ENCODE data around the gene PDE10A.

GRCh38 chr6:165515963-165516624 is 146.9 kb downstream of the PDE10A start:
- no peak for TF ChIP-seq CTCF (conservative IDR thresholded peaks at IDR 0.05)
- no peak for TF ChIP-seq ZFX (IDR thresholded peaks at IDR 0.05)
